CD4-positive, alpha-beta memory T cell (primary cell): ENCODE measurements around the gene OR6A2. TPM values are rescaled to one million over a fixed set of nuclear protein-coding genes. Genes with fewer than 3 reads are reported as not detected.

Source experiments
- CTCF ChIA-PET: fragments of 350-600 bp; sonication (Branson Sonifier 250); formaldehyde crosslinking; loops from one replicate; lab custom pipeline; 2021; ENCODE audit warnings: inconsistent platforms; ENCODE audit not compliant: partially characterized antibody; lab: Charles Lee
- POLR2A ChIA-PET: fragments of 350-600 bp; sonication (Branson Sonifier 250); formaldehyde crosslinking; loops from one replicate; lab custom pipeline; 2021; ENCODE audit not compliant: partially characterized antibody; lab: Charles Lee
- DNase-seq, 5 donors: peaks; one replicate each; pipeline versions ENCODE4 v3.0.0 to v3.0.0-alpha.2; 2020 to 2022; ENCODE audit warnings: mixed read lengths in 1 of 5
- H3K27ac ChIP-seq: one replicate; pipeline ENCODE4 v1.7.0; 2013; ENCODE audit warnings: low read depth, low read length
- H3K27me3 ChIP-seq: 2 replicates; pipeline ENCODE4 v1.7.0; 2013; ENCODE audit warnings: mild to moderate bottlenecking, low read length, moderate library complexity; ENCODE audit not compliant: insufficient read depth
- H3K36me3 ChIP-seq: 2 replicates; pipeline ENCODE4 v1.7.0; 2013; ENCODE audit warnings: mild to moderate bottlenecking, low read length, moderate library complexity; ENCODE audit not compliant: insufficient read depth
- H3K4me1 ChIP-seq: 2 replicates; pipeline ENCODE4 v1.7.0; 2013; ENCODE audit warnings: mild to moderate bottlenecking, low read length, moderate library complexity; ENCODE audit not compliant: insufficient read depth
- H3K4me3 ChIP-seq, 2 donors: one replicate each; pipeline ENCODE4 v1.7.0; 2013; ENCODE audit warnings: low read length in 2 of 2, mild to moderate bottlenecking in 1 of 2
- H3K9me3 ChIP-seq, 2 donors: one replicate each; pipeline ENCODE4 v1.7.0; 2013; ENCODE audit warnings: low read length in 2 of 2, control low read depth in 1 of 2; ENCODE audit not compliant: control insufficient read depth in 1 of 2
- H3K27ac Mint-ChIP-seq, 7 donors: one replicate each; pipeline ENCODE4 v1.8.0; 2020 to 2021; ENCODE audit warnings: mixed read lengths in 7 of 7, mild to moderate bottlenecking in 6 of 7, inconsistent platforms in 3 of 7, moderate library complexity in 3 of 7
- H3K27me3 Mint-ChIP-seq, 2 donors: one replicate each; pipeline ENCODE4 v1.8.0; 2020 to 2021; ENCODE audit warnings: mixed read lengths in 2 of 2
- H3K36me3 Mint-ChIP-seq, 2 donors: one replicate each; pipeline ENCODE4 v1.8.0; 2020 to 2021; ENCODE audit warnings: mixed read lengths in 2 of 2, inconsistent platforms in 1 of 2, mild to moderate bottlenecking in 1 of 2
- H3K4me1 Mint-ChIP-seq, 4 donors: one replicate each; pipeline ENCODE4 v1.8.0; 2020 to 2021; ENCODE audit warnings: mixed read lengths in 4 of 4, mild to moderate bottlenecking in 1 of 4
- H3K4me3 Mint-ChIP-seq, 8 donors: one replicate each; pipeline ENCODE4 v1.8.0; 2020 to 2021; ENCODE audit warnings: mixed read lengths in 8 of 8, mild to moderate bottlenecking in 7 of 8, moderate library complexity in 6 of 8, inconsistent platforms in 3 of 8
- H3K9me3 Mint-ChIP-seq, 8 donors: one replicate each; pipeline ENCODE4 v1.8.0; 2020 to 2021; ENCODE audit warnings: mixed read lengths in 8 of 8, mild to moderate bottlenecking in 5 of 8, inconsistent platforms in 3 of 8, moderate library complexity in 1 of 8
- intact Hi-C: fragments of 100-400 bp; cut with micrococcal nuclease; formaldehyde crosslinking; loops from one replicate; pipeline ENCODE4 v1.15.1; 2023
- polyA plus RNA-seq, 2 donors: library from polyadenylated mRNA; unstranded; fragments of 300-500 nt; fragmentation: Illumina TruSeq; gene quantifications; one replicate each; pipeline ENCODE4 v1.2.3, GENCODE V29; 2021
- total RNA-seq, 2 experiments: library from RNA; stranded (reverse); gene quantifications; one replicate each; pipeline ENCODE4 v1.2.3, GENCODE V29; 2021

Gene OR6A2
- total and polyA plus RNA-seq, 4 experiments from 2014 or later: not detected

- Mint-ChIP-seq H3K4me3 (no peak overlapping the region), H3K36me3 (no peaks in the 10 kb centered on the region), H3K27me3 (peaks cover 6 to 16% of the 10 kb centered on the region in 2 donors), H3K4me1 (no peaks in the 10 kb centered on the region), H3K27ac (no peak overlapping the region), H3K9me3 (no peaks in the 10 kb centered on the region)
- Histone ChIP-seq H3K27ac (no peak overlapping the region), H3K9me3 (no peaks in the 10 kb centered on the region), H3K36me3 (no peaks in the 10 kb centered on the region), H3K4me1 (no peaks in the 10 kb centered on the region), H3K27me3 (no peaks in the 10 kb centered on the region), H3K4me3 (no peak overlapping the region)
- CTCF ChIA-PET: no interaction called here
- intact Hi-C loops: no loop called here
- POLR2A ChIA-PET: no interaction called here
- DNase-seq: no peak
These were observed 28.6 kb upstream of the OR6A2 start for GRCh38 chr11:6828103-6828502.

GRCh38 chr11:6825231-6825744, 25.8 kb upstream of the OR6A2 start:
- intact Hi-C loops: no loop called here
- Mint-ChIP-seq H3K4me3 (no peak overlapping the region), H3K9me3 (peaks cover 0 to 4% (median 1%) of the 10 kb centered on the region in 8 donors), H3K27me3 (peaks cover 5 to 13% of the 10 kb centered on the region in 2 donors), H3K27ac (no peak overlapping the region), H3K36me3 (no peaks in the 10 kb centered on the region), H3K4me1 (no peaks in the 10 kb centered on the region)
- no peak overlapping the region for H3K27ac ChIP-seq
- H3K27me3 ChIP-seq: no peaks in the 10 kb centered on the region
- DNase-seq: no peak
- ChIA-PET POLR2A (no interaction called here), CTCF (interaction anchor here (3.0 kb wide), 1 partner anchor 13 kb away, joined by 13 read pairs; no protein-coding TSS in a partner anchor)
- H3K4me1 ChIP-seq: no peaks in the 10 kb centered on the region
- no peaks in the 10 kb centered on the region for H3K9me3 ChIP-seq
- H3K36me3 ChIP-seq: no peaks in the 10 kb centered on the region
- H3K4me3 ChIP-seq: no peak overlapping the region

- Histone ChIP-seq H3K4me1 (no peaks in the 10 kb centered on the region), H3K36me3 (no peaks in the 10 kb centered on the region), H3K9me3 (no peaks in the 10 kb centered on the region), H3K27ac (no peak overlapping the region), H3K4me3 (no peak overlapping the region), H3K27me3 (no peaks in the 10 kb centered on the region)
- DNase-seq: no peak
- Mint-ChIP-seq H3K27me3 (peaks cover 9 to 10% of the 10 kb centered on the region in 2 donors), H3K36me3 (no peaks in the 10 kb centered on the region), H3K4me3 (no peak overlapping the region), H3K4me1 (no peaks in the 10 kb centered on the region), H3K27ac (no peak overlapping the region), H3K9me3 (peaks cover 0 to 10% (median 4%) of the 10 kb centered on the region in 8 donors)
- intact Hi-C loops: no loop called here
- CTCF ChIA-PET: interaction anchor here (3.0 kb wide), 1 partner anchor 12 kb away, joined by 13 read pairs; no protein-coding TSS in a partner anchor
- POLR2A ChIA-PET: no interaction called here
These were observed 24.8 kb upstream of the OR6A2 start for GRCh38 chr11:6824136-6824823.

- Mint-ChIP-seq H3K4me3 (no peak overlapping the region), H3K9me3 (peaks cover 0 to 10% (median 4%) of the 10 kb centered on the region in 8 donors), H3K4me1 (no peaks in the 10 kb centered on the region), H3K27me3 (peaks cover 15 to 16% of the 10 kb centered on the region in 2 donors), H3K27ac (no peak overlapping the region), H3K36me3 (no peaks in the 10 kb centered on the region)
- H3K9me3 ChIP-seq: no peaks in the 10 kb centered on the region
- H3K27ac ChIP-seq: no peak overlapping the region
- DNase-seq: no peak
- H3K27me3 ChIP-seq: no peaks in the 10 kb centered on the region
- ChIA-PET POLR2A (no interaction called here), CTCF (interaction anchor here (1.5 to 1.7 kb wide), 2 partner anchors 7 to 10 kb away, joined by 3 to 5 read pairs; no protein-coding TSS in a partner anchor)
- intact Hi-C loops: no loop called here
- no peak overlapping the region for H3K4me3 ChIP-seq
- H3K4me1 ChIP-seq: no peaks in the 10 kb centered on the region
- H3K36me3 ChIP-seq: no peaks in the 10 kb centered on the region
These were observed 19.5 kb upstream of the OR6A2 start for GRCh38 chr11:6818967-6819366.

- intact Hi-C loops: no loop called here
- POLR2A ChIA-PET: no interaction called here
- Histone ChIP-seq H3K27me3 (no peaks in the 10 kb centered on the region), H3K36me3 (no peaks in the 10 kb centered on the region), H3K4me1 (no peaks in the 10 kb centered on the region), H3K27ac (no peak overlapping the region), H3K4me3 (no peak overlapping the region), H3K9me3 (no peaks in the 10 kb centered on the region)
- CTCF ChIA-PET: no interaction called here
- H3K4me1 Mint-ChIP-seq: no peaks in the 10 kb centered on the region
- DNase-seq: no peak
- peaks cover 17 to 21% of the 10 kb centered on the region in 2 donors for H3K27me3 Mint-ChIP-seq
- no peaks in the 10 kb centered on the region for H3K36me3 Mint-ChIP-seq
- no peak overlapping the region for H3K27ac Mint-ChIP-seq
- no peak overlapping the region for H3K4me3 Mint-ChIP-seq
- H3K9me3 Mint-ChIP-seq: peaks cover 0 to 10% (median 4%) of the 10 kb centered on the region in 8 donors
These were observed 18.2 kb upstream of the OR6A2 start for GRCh38 chr11:6817694-6818093.

- Histone ChIP-seq H3K4me3 (no peak overlapping the region), H3K27me3 (no peaks in the 10 kb centered on the region), H3K27ac (no peak overlapping the region), H3K9me3 (no peaks in the 10 kb centered on the region), H3K36me3 (no peaks in the 10 kb centered on the region), H3K4me1 (no peaks in the 10 kb centered on the region)
- H3K9me3 Mint-ChIP-seq: peaks cover 0 to 1% (median 0%) of the 10 kb centered on the region in 8 donors
- no peaks in the 10 kb centered on the region for H3K36me3 Mint-ChIP-seq
- ChIA-PET CTCF (no interaction called here), POLR2A (no interaction called here)
- H3K27me3 Mint-ChIP-seq: peaks cover 25 to 27% of the 10 kb centered on the region in 2 donors
- peaks cover 0 to 2% (median 0%) of the 10 kb centered on the region in 4 donors for H3K4me1 Mint-ChIP-seq
- intact Hi-C loops: no loop called here
- H3K4me3 Mint-ChIP-seq: no peak overlapping the region
- H3K27ac Mint-ChIP-seq: no peak overlapping the region
- DNase-seq: no peak
These were observed 14.2 kb upstream of the OR6A2 start for GRCh38 chr11:6813656-6814055.

GRCh38 chr11:6812390-6813005, 13.0 kb upstream of the OR6A2 start:
- Mint-ChIP-seq H3K9me3 (peaks cover 0 to 3% (median 0%) of the 10 kb centered on the region in 8 donors), H3K4me1 (peaks cover 0 to 2% (median 0%) of the 10 kb centered on the region in 4 donors), H3K27me3 (peaks cover 27 to 35% of the 10 kb centered on the region in 2 donors), H3K27ac (no peak overlapping the region), H3K4me3 (peak overlapping the region in 1 of 8 donors; percentile 36), H3K36me3 (no peaks in the 10 kb centered on the region)
- H3K9me3 ChIP-seq: no peaks in the 10 kb centered on the region
- POLR2A ChIA-PET: no interaction called here
- no peak overlapping the region for H3K4me3 ChIP-seq
- no peaks in the 10 kb centered on the region for H3K27me3 ChIP-seq
- intact Hi-C loops: loop anchor here (1.0 kb wide), 2 partner anchors 630 to 882 kb away; no protein-coding TSS in a partner anchor
- H3K4me1 ChIP-seq: no peaks in the 10 kb centered on the region
- no peaks in the 10 kb centered on the region for H3K36me3 ChIP-seq
- CTCF ChIA-PET: interaction anchor here (0.5 to 2.8 kb wide), 23 partner anchors 7 to 1287 kb away, joined by 3 to 24 read pairs (median 5); partner anchors contain the start of genes OR10A2, OR10A4 and OR6A2
- DNase-seq: peak; percentile 39 to 51 (median 45)
- no peak overlapping the region for H3K27ac ChIP-seq
